Sciatic nerve (tissue), 2 donors: Measurements from ENCODE around the gene SDHAF3. TPM values are rescaled to one million over a fixed set of nuclear protein-coding genes. Genes with fewer than 3 reads are reported as not detected.
"Not testable (repeated sequence)": the region's sequence is repeated elsewhere in the genome, so short reads cannot be mapped to it uniquely, and the experiment has no call there.

Source experiments
- ATAC-seq: fragments of 200-7000 bp; cut with Tn5 transposase; one replicate; pipeline ENCODE4 v1.9.1; 2020; ENCODE audit warnings: mild to moderate bottlenecking, moderate library complexity
- DNase-seq: peaks from one replicate; pipeline ENCODE4 v3.0.0-alpha.2; 2020; ENCODE audit warnings: low spot score
- intact Hi-C: fragments of 100-400 bp; cut with DNase I; formaldehyde crosslinking; loops from one replicate; pipeline ENCODE4 v1.14.2; 2022
- total RNA-seq: library from RNA; stranded (reverse); fragmentation: NEBNext Ultra II Directional; extraction: Animal tissue kit (Norgen Biotek cat#: 25700); gene quantifications from one replicate; pipeline ENCODE4 v1.2.1, GENCODE V29; 2021
- donor health status: DM: no; HTN: no; CAD: no.
- donor health status: DM: no; HTN: no; CAD: no.

SDHAF3 gene
- total RNA-seq, 1 donor from 2014 or later: 11.1 TPM

DNA sequence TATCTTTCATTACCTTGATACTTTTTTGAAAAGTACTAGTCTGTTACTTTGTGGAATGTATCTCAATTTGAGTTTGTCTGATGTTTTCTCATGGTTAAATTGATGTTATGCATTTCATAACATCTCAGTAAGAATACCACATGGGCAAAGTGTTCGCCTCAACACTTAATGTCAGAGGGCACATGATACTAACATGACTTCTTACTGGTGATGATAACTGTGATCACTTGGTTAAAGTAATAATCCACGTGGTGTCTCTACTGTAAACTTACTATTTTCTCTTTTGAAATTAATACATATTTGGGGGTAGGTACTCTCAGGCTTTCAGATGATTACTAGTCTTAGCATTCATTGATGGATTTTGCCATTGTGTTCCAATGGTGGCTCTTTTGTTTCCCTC lies 2.2 kb downstream of the SDHAF3 start:
- ATAC-seq (no peak), DNase-seq (no peak)
- intact Hi-C loops: no loop called here

GRCh38 chr7:97120713-97121457 lies 3.4 kb downstream of the SDHAF3 start:
- DNase-seq (no peak), ATAC-seq (no peak)
- intact Hi-C loops: no loop called here

DNA sequence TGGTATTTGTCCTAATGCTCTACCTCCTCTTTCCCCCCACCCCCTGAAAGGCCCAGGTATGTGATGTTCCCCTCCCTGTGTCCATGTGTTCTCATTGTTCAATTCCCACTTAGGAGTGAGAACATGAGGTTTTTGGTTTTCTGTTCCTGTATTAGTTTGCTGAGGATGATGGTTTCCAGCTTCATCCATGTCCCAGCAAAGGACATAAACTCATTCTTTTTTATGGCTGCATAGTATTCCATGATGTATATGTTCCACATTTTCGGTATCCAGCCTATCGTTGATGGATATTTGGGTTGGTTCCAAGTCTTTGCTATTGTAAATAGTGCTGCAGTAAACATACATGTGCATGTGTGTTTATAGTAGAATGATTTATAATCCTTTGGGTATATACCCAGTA lies 5.6 kb downstream of the SDHAF3 start:
- intact Hi-C loops, DNase-seq, ATAC-seq: not testable (repeated sequence)

DNA sequence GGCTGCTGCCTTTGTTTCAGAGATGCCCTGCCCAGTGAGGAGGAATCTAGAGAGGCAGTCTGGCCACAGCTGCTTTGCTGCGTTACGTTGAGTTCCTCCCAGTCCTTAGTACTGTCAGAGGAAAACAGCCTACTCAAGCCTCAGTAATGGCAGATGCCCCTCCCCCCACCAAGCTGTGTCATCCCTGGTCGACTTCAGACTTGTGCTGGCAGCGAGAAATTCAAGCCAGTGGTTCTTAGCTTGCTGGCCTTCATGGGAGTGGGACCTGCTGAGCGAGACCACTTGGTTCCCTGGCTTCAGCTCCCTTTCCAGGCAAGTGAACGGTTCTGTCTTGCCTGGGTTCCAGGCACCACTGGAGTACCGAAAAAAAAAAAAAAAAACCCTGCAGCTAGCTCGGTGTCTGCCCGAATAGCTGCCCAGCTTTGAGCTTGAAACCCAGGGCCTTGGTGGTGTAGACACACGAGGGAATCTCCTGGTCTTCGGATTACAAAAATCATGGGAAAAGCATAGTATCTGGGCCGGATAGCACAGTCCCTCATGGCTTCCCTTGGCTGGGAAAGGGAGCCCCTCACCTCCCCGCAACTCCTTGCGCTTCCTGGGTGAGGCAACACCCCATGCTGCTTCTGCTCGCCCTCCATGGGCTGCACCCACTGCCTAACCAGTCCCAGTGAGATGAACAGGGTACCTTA lies 9.1 kb downstream of the SDHAF3 start:
- no peak for ATAC-seq
- intact Hi-C loops: no loop called here
- DNase-seq: no peak

GRCh38 chr7:97128736-97129135 lies 11.2 kb downstream of the SDHAF3 start:
- intact Hi-C loops: no loop called here
- ATAC-seq (no peak), DNase-seq (no peak)

GRCh38 chr7:97130417-97131139 lies 13.1 kb downstream of the SDHAF3 start:
- DNase-seq (no peak), ATAC-seq (no peak)
- intact Hi-C loops: no loop called here

DNA sequence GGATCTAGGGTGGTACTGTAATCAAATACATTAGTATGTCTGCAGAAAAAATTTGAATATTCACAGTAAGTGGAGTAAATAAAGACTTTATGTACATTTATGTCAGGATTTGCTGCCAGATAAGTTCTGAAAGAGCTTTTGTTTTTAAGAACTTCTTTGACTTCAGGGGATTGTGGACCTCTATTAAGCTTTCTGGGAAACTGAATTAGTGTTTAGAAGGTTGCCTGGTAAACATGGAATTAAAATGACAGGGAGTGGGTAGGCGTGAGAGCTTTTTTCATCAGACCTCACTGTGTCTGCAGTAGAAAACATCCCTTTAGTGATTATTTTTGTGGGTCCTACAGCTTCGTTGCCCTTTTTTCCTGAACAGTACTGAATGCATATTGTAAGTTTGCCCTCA lies 15.7 kb downstream of the SDHAF3 start:
- intact Hi-C loops: no loop called here
- ATAC-seq (no peak), DNase-seq (no peak)

DNA sequence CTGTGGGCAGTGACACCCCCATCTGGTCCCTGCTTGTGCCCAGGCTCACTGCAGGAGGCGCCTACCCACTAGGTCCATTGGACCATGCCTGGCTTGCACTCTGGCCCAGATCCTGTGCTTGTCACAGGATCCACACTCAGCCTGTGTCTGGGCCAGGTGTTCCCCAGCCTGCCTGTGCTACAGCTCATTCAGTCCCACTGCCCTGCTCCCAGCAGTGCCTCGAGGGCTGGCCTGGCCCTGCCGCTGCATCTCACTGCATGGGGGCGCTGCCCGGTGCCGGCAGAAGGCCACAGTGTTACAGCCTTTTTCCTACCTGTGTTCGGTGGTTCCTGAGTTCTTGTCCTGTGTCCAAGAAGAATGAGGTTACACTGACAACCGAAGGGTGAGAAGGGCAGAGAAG lies 21.3 kb downstream of the SDHAF3 start:
- ATAC-seq (no peak), DNase-seq (no peak)
- intact Hi-C loops: no loop called here

- no peak for ATAC-seq
- intact Hi-C loops: no loop called here
- DNase-seq: no peak
These were observed 27.6 kb downstream of the SDHAF3 start for GRCh38 chr7:97145068-97145467.

DNA sequence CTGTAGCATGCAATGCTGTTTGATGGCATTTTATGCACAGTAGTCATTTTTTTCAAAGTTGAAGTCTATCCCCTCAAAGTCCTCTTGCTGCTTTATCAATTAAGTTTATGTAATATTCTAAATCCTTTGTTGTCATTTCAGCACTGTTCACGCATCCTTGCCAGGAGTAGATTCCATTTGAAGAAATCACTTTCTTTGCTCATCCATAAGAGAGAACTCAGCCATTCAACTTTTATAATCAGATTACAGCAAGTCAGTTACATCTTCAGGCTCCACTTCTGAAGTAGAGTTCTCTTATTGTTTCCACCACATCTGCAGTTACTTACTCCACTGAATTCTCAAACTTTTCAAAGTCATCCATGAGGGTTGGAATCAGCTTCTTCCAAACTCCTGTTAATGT lies 32.3 kb downstream of the SDHAF3 start:
- no peak for ATAC-seq
- no peak for DNase-seq
- intact Hi-C loops: no loop called here

DNA sequence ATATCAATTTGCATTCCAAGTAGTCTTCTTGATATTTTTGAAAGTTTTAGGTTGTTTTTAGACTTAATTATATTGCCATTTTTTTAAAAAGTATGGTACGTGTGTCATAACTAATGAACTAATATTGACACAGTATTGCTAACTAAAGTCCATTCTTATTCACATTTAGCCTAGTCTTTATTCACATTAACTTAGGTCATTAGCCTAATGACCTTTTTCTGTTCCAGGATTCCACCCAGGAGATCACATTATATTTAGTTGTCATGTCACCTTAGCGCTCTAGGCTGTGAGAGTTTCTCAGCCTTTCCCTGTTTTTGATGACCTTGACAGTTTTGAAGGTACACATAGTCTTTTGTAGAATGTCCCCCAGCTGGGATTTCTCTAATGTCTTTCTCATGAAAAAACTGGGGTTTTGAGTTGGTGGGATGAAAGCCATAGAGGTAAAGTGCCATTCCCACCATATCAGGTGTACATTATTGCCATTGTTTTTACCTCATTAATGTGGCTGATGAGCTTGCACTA lies 38.5 kb downstream of the SDHAF3 start:
- DNase-seq (no peak), ATAC-seq (no peak)
- intact Hi-C loops: no loop called here

GRCh38 chr7:97159984-97160383 lies 42.5 kb downstream of the SDHAF3 start:
- DNase-seq, ATAC-seq, intact Hi-C loops: not testable (repeated sequence)

GRCh38 chr7:97161609-97162008 lies 44.1 kb downstream of the SDHAF3 start:
- not testable (repeated sequence) for ATAC-seq, DNase-seq

GRCh38 chr7:97166308-97166707 lies 48.8 kb downstream of the SDHAF3 start:
- ATAC-seq: no peak
- DNase-seq: no peak
- intact Hi-C loops: no loop called here

More at GRCh38 chr7:97161609-97162008, 44.1 kb downstream of the SDHAF3 start:
- intact Hi-C loops: not testable (repeated sequence)

GRCh38 chr7:97167176-97167575 lies 49.7 kb downstream of the SDHAF3 start:
- ATAC-seq: no peak
- intact Hi-C loops: no loop called here
- no peak for DNase-seq

DNA sequence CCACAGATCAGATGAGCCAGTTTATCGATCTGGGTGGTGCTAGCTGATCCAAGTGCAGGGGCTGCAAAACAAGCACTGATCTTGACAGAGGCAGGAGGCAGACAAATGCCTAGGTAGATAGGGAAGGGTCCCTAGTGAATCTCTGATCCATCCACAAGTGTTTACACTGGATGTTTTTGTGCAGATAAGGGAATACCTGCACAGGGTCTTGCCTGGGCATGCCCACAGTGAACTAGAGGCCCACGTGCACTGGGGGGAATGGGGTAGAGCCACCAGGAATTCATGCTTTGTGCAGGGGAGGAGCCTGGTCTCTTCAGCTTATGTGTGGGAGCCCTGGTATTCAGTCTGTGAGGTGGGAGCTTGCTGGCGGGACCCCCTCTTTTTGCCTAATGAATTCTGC lies 50.3 kb downstream of the SDHAF3 start:
- no peak for ATAC-seq
- intact Hi-C loops: no loop called here

GRCh38 chr7:97174303-97174702 lies 56.8 kb downstream of the SDHAF3 start:
- ATAC-seq (no peak), DNase-seq (no peak)
- intact Hi-C loops: no loop called here

More for the DNA sequence above, 50.3 kb downstream of the SDHAF3 start:
- DNase-seq: no peak

- ATAC-seq: peak; percentile 55
- intact Hi-C loops: no loop called here
- no peak for DNase-seq
These were observed 62.1 kb downstream of the SDHAF3 start for GRCh38 chr7:97179454-97180104.

DNA sequence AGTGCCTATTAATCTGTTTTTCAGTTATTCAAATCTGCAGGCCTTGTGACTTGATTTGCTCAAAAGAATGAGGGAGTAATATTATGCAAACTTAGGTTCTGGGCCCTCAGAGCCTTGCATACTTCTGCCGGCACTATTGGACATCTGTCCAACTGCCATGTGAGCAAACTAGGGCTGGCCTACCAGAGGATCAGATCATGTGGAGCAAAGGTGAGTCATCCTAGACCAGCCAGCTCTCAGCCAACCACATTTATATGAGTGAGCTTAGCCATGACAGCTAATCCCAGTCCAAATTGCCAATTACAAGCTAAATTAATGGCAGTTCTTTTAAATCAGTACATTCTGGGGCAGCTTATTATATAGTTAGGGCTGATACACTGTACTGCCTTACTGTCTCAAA lies 69.6 kb downstream of the SDHAF3 start:
- intact Hi-C loops: no loop called here
- ATAC-seq: no peak

More for the DNA sequence above, 69.6 kb downstream of the SDHAF3 start:
- no peak for DNase-seq
